Neural cell (in vitro differentiated cells): ENCODE measurements around the gene GRID1. TPM values are rescaled to one million over a fixed set of nuclear protein-coding genes. Genes with fewer than 3 reads are reported as not detected.

Experiments used
- H2AFZ ChIP-seq: fragments of 200-600, 300-800 bp; sonication (generic), shearing (Covaris generic); 2 replicates; pipeline ENCODE4 v1.6.0; 2014; ENCODE audit warnings: low read depth, mild to moderate bottlenecking, antibody characterized with exemption, low read length, moderate library complexity
- H3F3A ChIP-seq: fragments of 200-600 bp; shearing (Covaris generic); 2 replicates; pipeline ENCODE4 v1.6.1; 2016; ENCODE audit warnings: mild to moderate bottlenecking, moderate library complexity, mixed read lengths, antibody characterized with exemption, low read length; ENCODE audit not compliant: insufficient read depth, poor library complexity, severe bottlenecking
- H3K27ac ChIP-seq: fragments of 200-600, 300-800 bp; sonication (generic), shearing (Covaris generic); 2 replicates; pipeline ENCODE4 v1.5.1; 2014; ENCODE audit warnings: mild to moderate bottlenecking, low read length, moderate library complexity
- H3K27me3 ChIP-seq: fragments of 300-800, 200-600 bp; sonication (generic), shearing (Covaris generic); 2 replicates; pipeline ENCODE4 v1.6.0; 2014; ENCODE audit warnings: mild to moderate bottlenecking, low read depth, low read length, moderate library complexity; ENCODE audit not compliant: insufficient read depth
- H3K36me3 ChIP-seq: fragments of 300-800, 200-600 bp; sonication (generic), shearing (Covaris generic); 2 replicates; pipeline ENCODE4 v1.5.1; 2014; ENCODE audit warnings: mild to moderate bottlenecking, antibody characterized with exemption, low read length, moderate library complexity; ENCODE audit not compliant: insufficient read depth
- H3K4me2 ChIP-seq: fragments of 300-800, 200-600 bp; sonication (generic), shearing (Covaris generic); 2 replicates; pipeline ENCODE4 v1.6.0; 2014; ENCODE audit warnings: mild to moderate bottlenecking, low read length
- H3K4me3 ChIP-seq: fragments of 300-800, 200-600 bp; sonication (generic), shearing (Covaris generic); 2 replicates; pipeline ENCODE4 v1.5.1; 2014; ENCODE audit warnings: mild to moderate bottlenecking, low read length, moderate library complexity
- H3K79me2 ChIP-seq: fragments of 200-600 bp; shearing (Covaris generic); replicated peaks from 2 replicates; pipeline ENCODE4 v1.6.0; 2014; ENCODE audit warnings: mild to moderate bottlenecking, low read length, moderate library complexity; ENCODE audit not compliant: insufficient read depth
- H3K9ac ChIP-seq: fragments of 300-800, 200-600 bp; sonication (generic), shearing (Covaris generic); 2 replicates; pipeline ENCODE4 v1.6.1; 2016; ENCODE audit warnings: mild to moderate bottlenecking, low read length, mixed read lengths
- H3K9me2 ChIP-seq: fragments of 200-600 bp; shearing (Covaris generic); 2 replicates; pipeline ENCODE4 v1.6.1; 2016; ENCODE audit warnings: mild to moderate bottlenecking, low read length, mixed read lengths; ENCODE audit not compliant: insufficient read depth
- H3K9me3 ChIP-seq: fragments of 200-600, 300-800 bp; sonication (generic), shearing (Covaris generic); 2 replicates; pipeline ENCODE4 v1.6.1; 2016; ENCODE audit warnings: mild to moderate bottlenecking, mixed run types, low read length, moderate library complexity, mixed read lengths
- H4K20me1 ChIP-seq: fragments of 200-600 bp; shearing (Covaris generic); 2 replicates; pipeline ENCODE4 v1.6.1; 2016; ENCODE audit warnings: mild to moderate bottlenecking, mixed run types; ENCODE audit not compliant: insufficient read depth
- EP300 ChIP-seq: fragments of 450-650 bp; conservative IDR thresholded peaks from 2 replicates; pipeline ENCODE4 v1.6.1; 2014; ENCODE audit warnings: antibody characterized with exemption, mild to moderate bottlenecking, moderate library complexity; ENCODE audit not compliant: poor library complexity, severe bottlenecking
- EZH2 ChIP-seq: fragments of 200-600, 300-800 bp; shearing (Covaris generic), sonication (generic); IDR thresholded peaks from 2 replicates; pipeline ENCODE4 v1.6.1; 2014; ENCODE audit warnings: antibody characterized with exemption, low read length, borderline replicate concordance, mild to moderate bottlenecking; ENCODE audit not compliant: insufficient read depth, poor library complexity, severe bottlenecking
- MXI1 ChIP-seq: fragments of 450-650 bp; conservative IDR thresholded peaks from 2 replicates; pipeline ENCODE4 v1.6.1; 2014; ENCODE audit warnings: antibody characterized with exemption, mild to moderate bottlenecking; ENCODE audit not compliant: poor library complexity, severe bottlenecking
- POLR2AphosphoS5 ChIP-seq: IDR thresholded peaks from 2 replicates; pipeline ENCODE4 v1.6.1; 2012
- RAD21 ChIP-seq: fragments of 450-650 bp; conservative IDR thresholded peaks from 2 replicates; pipeline ENCODE4 v1.6.1; 2014; ENCODE audit warnings: antibody characterized with exemption, mild to moderate bottlenecking, moderate library complexity
- SMC3 ChIP-seq: fragments of 450-650 bp; conservative IDR thresholded peaks from 2 replicates; pipeline ENCODE4 v1.6.1; 2014; ENCODE audit warnings: antibody characterized with exemption, mild to moderate bottlenecking, moderate library complexity; ENCODE audit not compliant: poor library complexity
- TAF1 ChIP-seq: IDR thresholded peaks from 2 replicates; pipeline ENCODE4 v1.6.1; 2012; ENCODE audit warnings: low read depth
- polyA plus RNA-seq: library from polyadenylated mRNA; depleted of rRNA; stranded (reverse); fragments of >200 nt; gene quantifications from 2 replicates; pipeline ENCODE4 v1.2.3, GENCODE V29; 2014
- TF ChIP-seq, protein P1 (sequence below): fragments of 450-650 bp; IDR thresholded peaks from 2 replicates; pipeline ENCODE4 v1.5.1; 2014; ENCODE audit warnings: antibody characterized with exemption, mild to moderate bottlenecking, moderate library complexity; ENCODE audit not compliant: poor library complexity, severe bottlenecking
- TF ChIP-seq, protein P2 (sequence below): IDR thresholded peaks from 2 replicates; pipeline ENCODE4 v1.6.1; 2012; ENCODE audit warnings: borderline replicate concordance

The GRID1 gene
- polyA plus RNA-seq, 1 donor from 2014 or later: 7.3 TPM

DNA sequence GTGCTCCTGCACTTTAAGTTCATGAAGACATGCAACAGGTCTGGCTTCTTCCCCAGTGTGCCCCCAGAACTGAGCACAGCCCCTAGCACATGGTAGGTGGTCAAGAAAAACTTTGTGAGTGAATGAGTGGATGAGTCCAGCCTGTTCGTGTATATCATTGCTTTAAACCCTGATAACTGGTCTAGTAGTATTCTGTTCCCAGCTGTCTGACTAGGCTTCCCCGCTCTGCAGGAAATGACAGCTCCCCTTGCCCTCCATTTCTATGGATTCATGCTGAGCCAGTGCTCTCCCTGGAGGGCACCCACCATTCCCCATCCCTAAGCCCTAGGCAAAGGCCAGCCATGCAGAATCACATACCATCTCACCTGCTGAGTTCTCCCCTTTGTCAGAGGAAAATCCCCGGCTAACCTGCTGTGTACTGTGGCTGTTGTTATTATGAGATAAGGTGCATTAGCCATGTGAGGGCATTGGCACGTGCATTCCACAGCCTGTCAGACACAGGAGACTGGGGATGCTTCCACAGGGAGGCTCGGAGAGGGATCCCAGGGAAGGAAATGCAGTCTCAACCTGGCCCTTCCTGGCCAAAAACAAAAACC lies 698.9 kb downstream of the GRID1 start:
- H4K20me1 ChIP-seq: no peaks in the 10 kb centered on the region
- H3K27ac ChIP-seq: no peak overlapping the region
- no peak overlapping the region for H2AFZ ChIP-seq
- no peak overlapping the region for H3K4me3 ChIP-seq
- no peaks in the 10 kb centered on the region for H3F3A ChIP-seq
- TF ChIP-seq TAF1: no peak
- TF ChIP-seq POLR2AphosphoS5: no peak
- no peak for TF ChIP-seq EP300
- TF ChIP-seq, protein P1, sequence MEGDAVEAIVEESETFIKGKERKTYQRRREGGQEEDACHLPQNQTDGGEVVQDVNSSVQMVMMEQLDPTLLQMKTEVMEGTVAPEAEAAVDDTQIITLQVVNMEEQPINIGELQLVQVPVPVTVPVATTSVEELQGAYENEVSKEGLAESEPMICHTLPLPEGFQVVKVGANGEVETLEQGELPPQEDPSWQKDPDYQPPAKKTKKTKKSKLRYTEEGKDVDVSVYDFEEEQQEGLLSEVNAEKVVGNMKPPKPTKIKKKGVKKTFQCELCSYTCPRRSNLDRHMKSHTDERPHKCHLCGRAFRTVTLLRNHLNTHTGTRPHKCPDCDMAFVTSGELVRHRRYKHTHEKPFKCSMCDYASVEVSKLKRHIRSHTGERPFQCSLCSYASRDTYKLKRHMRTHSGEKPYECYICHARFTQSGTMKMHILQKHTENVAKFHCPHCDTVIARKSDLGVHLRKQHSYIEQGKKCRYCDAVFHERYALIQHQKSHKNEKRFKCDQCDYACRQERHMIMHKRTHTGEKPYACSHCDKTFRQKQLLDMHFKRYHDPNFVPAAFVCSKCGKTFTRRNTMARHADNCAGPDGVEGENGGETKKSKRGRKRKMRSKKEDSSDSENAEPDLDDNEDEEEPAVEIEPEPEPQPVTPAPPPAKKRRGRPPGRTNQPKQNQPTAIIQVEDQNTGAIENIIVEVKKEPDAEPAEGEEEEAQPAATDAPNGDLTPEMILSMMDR: no peak
- TF ChIP-seq SMC3: no peak
- TF ChIP-seq, protein P2, sequence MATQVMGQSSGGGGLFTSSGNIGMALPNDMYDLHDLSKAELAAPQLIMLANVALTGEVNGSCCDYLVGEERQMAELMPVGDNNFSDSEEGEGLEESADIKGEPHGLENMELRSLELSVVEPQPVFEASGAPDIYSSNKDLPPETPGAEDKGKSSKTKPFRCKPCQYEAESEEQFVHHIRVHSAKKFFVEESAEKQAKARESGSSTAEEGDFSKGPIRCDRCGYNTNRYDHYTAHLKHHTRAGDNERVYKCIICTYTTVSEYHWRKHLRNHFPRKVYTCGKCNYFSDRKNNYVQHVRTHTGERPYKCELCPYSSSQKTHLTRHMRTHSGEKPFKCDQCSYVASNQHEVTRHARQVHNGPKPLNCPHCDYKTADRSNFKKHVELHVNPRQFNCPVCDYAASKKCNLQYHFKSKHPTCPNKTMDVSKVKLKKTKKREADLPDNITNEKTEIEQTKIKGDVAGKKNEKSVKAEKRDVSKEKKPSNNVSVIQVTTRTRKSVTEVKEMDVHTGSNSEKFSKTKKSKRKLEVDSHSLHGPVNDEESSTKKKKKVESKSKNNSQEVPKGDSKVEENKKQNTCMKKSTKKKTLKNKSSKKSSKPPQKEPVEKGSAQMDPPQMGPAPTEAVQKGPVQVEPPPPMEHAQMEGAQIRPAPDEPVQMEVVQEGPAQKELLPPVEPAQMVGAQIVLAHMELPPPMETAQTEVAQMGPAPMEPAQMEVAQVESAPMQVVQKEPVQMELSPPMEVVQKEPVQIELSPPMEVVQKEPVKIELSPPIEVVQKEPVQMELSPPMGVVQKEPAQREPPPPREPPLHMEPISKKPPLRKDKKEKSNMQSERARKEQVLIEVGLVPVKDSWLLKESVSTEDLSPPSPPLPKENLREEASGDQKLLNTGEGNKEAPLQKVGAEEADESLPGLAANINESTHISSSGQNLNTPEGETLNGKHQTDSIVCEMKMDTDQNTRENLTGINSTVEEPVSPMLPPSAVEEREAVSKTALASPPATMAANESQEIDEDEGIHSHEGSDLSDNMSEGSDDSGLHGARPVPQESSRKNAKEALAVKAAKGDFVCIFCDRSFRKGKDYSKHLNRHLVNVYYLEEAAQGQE: no peak
- no peak for TF ChIP-seq MXI1
- no peak overlapping the region for H3K9ac ChIP-seq
- no peak overlapping the region for H3K4me2 ChIP-seq
- no peaks in the 10 kb centered on the region for H3K9me2 ChIP-seq
- H3K79me2 ChIP-seq: no peaks in the 10 kb centered on the region
- peaks cover 8% of the 10 kb centered on the region for H3K9me3 ChIP-seq
- no peaks in the 10 kb centered on the region for H3K36me3 ChIP-seq
- no peaks in the 10 kb centered on the region for H3K27me3 ChIP-seq

DNA sequence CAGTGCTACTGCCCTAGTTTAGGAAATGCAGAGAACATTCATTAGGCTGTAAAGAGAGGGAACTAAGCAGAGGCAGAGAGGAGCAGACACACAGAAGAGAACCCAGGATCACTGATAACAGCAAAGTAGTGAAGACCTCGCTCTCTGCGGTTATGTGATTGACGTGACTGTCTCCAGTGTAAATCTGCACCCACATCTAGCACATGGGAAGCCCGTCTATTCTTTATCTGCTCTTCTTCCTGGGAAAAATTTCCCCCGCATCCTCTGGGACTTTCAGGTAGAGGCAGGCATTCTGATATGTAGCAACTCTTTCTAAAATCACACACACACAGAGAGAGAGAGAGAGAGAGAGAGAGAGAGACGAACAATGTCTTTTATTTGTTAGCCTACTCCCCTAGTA lies 699.6 kb downstream of the GRID1 start:
- H3K4me2 ChIP-seq: no peak overlapping the region

More for the DNA sequence above, 699.6 kb downstream of the GRID1 start:
- Histone ChIP-seq H3F3A (no peaks in the 10 kb centered on the region), H3K9ac (no peak overlapping the region), H3K4me3 (no peak overlapping the region), H3K27me3 (no peaks in the 10 kb centered on the region), H3K9me3 (peaks cover 2% of the 10 kb centered on the region), H3K79me2 (no peaks in the 10 kb centered on the region), H3K36me3 (no peaks in the 10 kb centered on the region), H2AFZ (no peak overlapping the region), H3K9me2 (no peaks in the 10 kb centered on the region), H3K27ac (no peak overlapping the region), H4K20me1 (no peaks in the 10 kb centered on the region)
- TF ChIP-seq, protein P1: no peak
- TF ChIP-seq RAD21: no peak
- no peak for TF ChIP-seq SMC3
- TF ChIP-seq EP300: no peak
- no peak for TF ChIP-seq POLR2AphosphoS5
- no peak for TF ChIP-seq TAF1
- TF ChIP-seq, protein P2: no peak
- TF ChIP-seq EZH2: no peak
- TF ChIP-seq MXI1: no peak
